Astrocyte of the hippocampus (primary cell): ENCODE data around the gene ANGPTL4.

Experiments
- DNase-seq: peaks from one replicate; pipeline ENCODE4 v3.0.0; 2011; ENCODE audit warnings: low read depth, low spot score

Gene ANGPTL4

DNA sequence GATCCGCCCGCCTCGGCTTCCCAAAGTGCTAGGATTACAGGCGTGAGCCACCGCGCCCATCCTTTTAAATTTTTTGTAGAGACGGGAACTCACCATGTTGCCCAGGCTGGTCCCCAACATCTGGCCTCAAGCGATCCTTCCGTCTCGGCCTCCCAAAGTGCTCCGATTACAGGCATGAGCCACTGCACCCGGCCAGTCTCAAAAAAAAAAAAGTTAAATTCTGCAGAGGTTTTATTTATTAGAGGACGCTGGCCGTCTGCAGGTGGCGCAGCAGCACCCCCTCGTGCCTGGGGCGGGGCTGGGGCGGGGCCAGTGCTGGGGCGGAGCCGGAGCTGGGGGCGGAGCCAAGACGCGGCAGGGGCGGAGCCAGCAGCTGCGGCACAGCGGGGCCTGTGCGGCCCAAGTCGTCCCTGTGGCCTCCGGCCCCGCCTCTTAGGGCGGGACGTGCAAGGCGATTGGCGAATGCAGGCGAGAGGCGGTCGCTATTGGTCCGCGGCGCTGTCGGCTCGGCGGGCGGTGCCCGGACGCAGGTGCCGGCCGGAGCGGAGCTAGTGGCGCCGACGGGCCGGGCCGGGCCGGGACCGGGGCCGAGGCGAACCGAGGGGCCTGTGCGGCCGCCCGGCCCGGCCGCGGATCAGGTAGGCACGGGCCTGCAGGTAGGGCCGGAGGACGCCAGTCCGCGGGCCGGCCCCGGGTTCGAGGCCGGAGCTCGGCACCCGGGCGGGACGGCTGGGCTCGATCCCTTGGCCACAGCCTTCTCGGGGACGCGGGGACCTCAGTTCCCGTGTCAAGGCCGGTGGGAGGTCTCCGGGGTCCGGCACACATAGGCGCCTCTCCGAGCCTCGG, 49.1 kb downstream of the ANGPTL4 start, which contains the start of gene MARCHF2:
Gene MARCHF2 (plus strand): TSS at position 523 of the 846 bp plus-strand sequence. CDS start 8,536 bp downstream, outside the sequence.
- DNase-seq, result peak; percentile 99

GRCh38 chr19:8413629-8413995, 49.7 kb downstream of the ANGPTL4 start:
- no peak for DNase-seq

DNA sequence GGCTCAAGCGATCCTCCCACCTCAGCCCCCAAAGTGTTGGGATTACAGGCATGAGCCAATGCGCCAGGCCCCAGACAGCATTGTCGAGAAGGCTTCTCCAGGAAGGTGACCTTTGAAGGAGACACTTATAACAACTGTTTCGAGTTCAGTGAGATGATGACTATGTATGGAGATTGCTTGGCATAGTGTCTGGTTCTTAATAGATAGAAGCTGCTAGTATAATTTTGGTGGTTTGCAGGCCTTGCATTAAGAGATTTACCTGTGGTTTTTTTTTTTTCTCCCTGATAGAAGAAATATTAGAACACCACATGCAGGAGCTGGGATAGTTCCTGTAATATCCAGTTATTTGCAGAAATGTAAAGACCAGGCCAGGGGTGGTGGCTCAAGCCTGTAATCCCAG, 52.8 kb downstream of the ANGPTL4 start:
- DNase-seq, result no peak

DNA sequence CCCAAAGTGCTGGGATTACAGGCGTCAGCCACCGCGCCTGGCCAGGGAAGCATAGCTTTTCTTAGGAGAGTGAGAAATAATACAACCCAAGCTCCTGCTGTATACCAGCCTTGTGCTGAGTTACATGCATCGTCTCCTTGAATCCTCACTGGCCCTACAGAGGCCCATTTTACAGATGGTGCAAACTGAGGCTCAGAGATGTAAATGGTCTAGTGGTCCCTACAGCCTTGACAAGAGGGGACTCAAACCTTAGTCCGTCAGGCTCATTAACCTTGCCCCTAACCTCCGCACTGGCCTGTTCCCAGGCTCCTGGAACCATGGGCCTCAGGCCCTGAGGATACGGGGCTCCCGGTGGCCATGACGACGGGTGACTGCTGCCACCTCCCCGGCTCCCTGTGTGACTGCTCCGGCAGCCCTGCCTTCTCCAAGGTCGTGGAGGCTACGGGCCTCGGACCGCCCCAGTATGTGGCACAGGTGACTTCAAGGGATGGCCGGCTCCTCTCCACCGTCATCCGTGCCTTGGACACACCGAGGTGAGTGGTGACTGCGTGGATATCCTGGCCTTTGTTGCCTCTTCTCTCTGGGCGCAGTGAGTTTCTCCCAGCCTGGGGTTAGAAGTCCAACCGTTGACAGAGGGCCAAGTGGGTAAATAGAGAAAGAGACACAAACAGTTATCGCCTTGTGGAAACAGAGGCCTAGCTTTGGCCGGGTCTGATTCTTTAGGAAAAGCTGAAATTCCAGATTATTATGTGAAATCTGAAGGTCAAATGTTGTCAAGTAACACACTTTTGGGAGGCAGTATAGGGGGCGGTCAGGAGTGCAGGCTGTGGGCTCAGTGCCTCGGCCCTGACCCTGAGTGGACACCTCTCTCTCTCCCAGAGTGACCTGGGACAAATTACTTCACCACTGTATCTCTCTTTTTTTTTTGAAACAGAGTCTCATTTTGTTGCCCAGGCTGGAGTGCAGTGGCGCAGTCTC, 57.8 kb downstream of the ANGPTL4 start:
- no peak for DNase-seq

DNA sequence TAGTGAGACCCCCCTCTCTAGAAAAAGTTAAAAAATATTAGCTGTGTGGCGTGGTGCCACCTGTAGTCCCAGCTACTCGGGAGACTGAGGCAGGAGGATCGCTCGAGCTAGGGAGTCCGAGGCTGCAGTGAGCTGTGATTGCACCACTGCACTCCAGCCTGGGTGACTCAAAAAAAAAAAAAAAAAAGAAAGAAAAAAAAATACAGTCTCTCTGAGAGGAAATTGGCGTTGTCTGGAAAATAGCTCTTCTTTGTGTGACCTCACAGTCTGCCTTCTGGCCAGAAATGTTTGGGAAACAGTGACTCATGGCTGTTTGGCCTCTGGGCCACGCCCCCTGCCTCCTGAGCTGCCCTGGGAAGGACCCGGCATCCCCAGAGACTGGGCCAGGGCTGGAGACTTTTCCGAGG, 59.9 kb downstream of the ANGPTL4 start:
- DNase-seq, result peak; percentile 97
